ENCODE measurements around the gene TMEM207.

Gene TMEM207

DNA sequence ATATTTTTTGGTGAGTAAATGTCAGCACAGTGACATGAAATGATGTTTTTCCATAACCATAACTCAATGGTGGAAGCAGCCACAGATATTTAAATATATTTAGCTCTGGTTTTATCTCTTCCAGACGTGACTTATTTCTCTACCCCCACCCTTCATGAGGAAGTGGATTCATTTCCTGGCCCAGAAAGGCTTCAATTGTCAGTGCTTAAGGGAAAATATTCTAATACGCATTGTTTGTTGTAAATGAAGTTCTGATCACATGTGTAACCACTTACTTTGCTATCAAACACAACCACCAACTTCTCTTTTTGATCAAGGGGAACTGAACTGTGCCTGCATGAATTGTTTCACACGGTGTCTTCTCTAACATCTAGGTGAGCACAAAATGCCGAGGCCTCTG is 47.7 kb downstream of the TMEM207 start:
- no peaks in the 10 kb centered on the region for H3K27me3 ChIP-seq (ENCODE audit: insufficient read depth, low read length, poor library complexity, severe bottlenecking)
- no peaks in the 10 kb centered on the region for H3K4me1 ChIP-seq (ENCODE audit: insufficient read depth, low read length, poor library complexity, severe bottlenecking)
- no peaks in the 10 kb centered on the region for H3F3A ChIP-seq (ENCODE audit: low read depth)
- no peaks in the 10 kb centered on the region for H3K36me3 ChIP-seq (ENCODE audit: insufficient read depth, low read length)
- no peaks in the 10 kb centered on the region for H4K20me1 ChIP-seq (ENCODE audit: insufficient read depth, low read length, poor library complexity, severe bottlenecking)
- H3K79me2 ChIP-seq (ENCODE audit: insufficient read depth, low read length) = no peaks in the 10 kb centered on the region
- no peak overlapping the region for H3K9ac ChIP-seq (ENCODE audit: low read depth, low read length, poor library complexity, severe bottlenecking)
- TF ChIP-seq CTCF (conservative IDR thresholded peaks at IDR 0.05; ENCODE audit: low read length) = no peak
- TF ChIP-seq EZH2phosphoT487 (IDR thresholded peaks at IDR 0.05; ENCODE audit: borderline replicate concordance) = no peak
- no peaks in the 10 kb centered on the region for H3K9me2 ChIP-seq (replicated peaks; ENCODE audit: low read depth, low read length)
- no peak overlapping the region for H2AFZ ChIP-seq (ENCODE audit: low read length)
- H3K9me3 ChIP-seq (ENCODE audit: insufficient read depth, low read depth, low read length) = no peaks in the 10 kb centered on the region
- no peak overlapping the region for H3K4me3 ChIP-seq (ENCODE audit: low read length, poor library complexity, severe bottlenecking)
- H3K4me2 ChIP-seq (ENCODE audit: low read depth, low read length, poor library complexity, severe bottlenecking) = no peak overlapping the region

DNA sequence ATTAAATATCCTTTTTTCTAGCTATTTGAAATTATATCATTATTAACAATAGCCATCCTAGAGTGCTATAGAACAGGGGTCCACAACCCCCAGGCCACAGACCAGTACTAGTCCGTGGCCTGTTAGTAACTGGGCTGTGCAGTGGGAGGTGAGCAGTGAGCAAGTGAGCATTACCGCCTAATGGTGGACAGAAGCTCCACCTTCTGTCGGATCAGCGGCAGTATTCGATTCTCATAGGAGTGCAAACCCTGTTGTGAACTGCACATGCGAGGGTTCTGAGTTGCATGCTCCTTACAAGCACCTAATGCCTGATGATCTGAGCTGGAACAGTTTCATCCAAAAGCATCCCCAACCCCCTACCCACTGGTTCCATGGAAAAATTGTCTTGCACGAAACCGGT is 50.0 kb downstream of the TMEM207 start:
- H3K36me3 ChIP-seq (ENCODE audit: insufficient read depth, low read length) = no peaks in the 10 kb centered on the region
- H4K20me1 ChIP-seq (ENCODE audit: insufficient read depth, low read length, poor library complexity, severe bottlenecking) = no peaks in the 10 kb centered on the region

DNA sequence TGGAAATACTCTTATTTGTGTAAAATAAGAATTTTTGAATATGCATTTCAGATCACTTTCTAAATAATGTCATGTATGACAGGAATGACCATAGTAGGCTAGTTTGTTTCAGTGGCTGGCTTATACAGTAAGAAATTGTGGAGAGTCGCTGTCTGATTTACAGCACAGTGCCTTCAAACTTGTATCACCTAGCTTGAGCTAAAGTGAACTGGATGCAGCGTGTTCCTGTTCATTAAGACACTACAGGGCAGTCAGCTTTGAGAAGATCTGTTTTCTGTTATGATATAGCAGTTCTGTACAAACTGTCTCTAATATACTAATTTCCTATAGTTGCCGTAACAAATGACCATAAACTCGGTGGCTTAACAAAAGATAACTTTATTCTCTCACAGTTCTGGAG is 51.8 kb downstream of the TMEM207 start:
- TF ChIP-seq EZH2phosphoT487 (IDR thresholded peaks at IDR 0.05; ENCODE audit: borderline replicate concordance) (no peak), CTCF (conservative IDR thresholded peaks at IDR 0.05; ENCODE audit: low read length) (no peak)
- H2AFZ ChIP-seq (ENCODE audit: low read length) = no peak overlapping the region

More for the DNA sequence above, 50.0 kb downstream of the TMEM207 start:
- H3K4me3 ChIP-seq (ENCODE audit: low read length, poor library complexity, severe bottlenecking) = no peak overlapping the region
- no peak overlapping the region for H3K4me2 ChIP-seq (ENCODE audit: low read depth, low read length, poor library complexity, severe bottlenecking)
- H3K4me1 ChIP-seq (ENCODE audit: insufficient read depth, low read length, poor library complexity, severe bottlenecking) = no peaks in the 10 kb centered on the region
- H3K27me3 ChIP-seq (ENCODE audit: insufficient read depth, low read length, poor library complexity, severe bottlenecking) = no peaks in the 10 kb centered on the region
- no peak overlapping the region for H2AFZ ChIP-seq (ENCODE audit: low read length)
- H3F3A ChIP-seq (ENCODE audit: low read depth) = no peaks in the 10 kb centered on the region
- no peak for TF ChIP-seq CTCF (conservative IDR thresholded peaks at IDR 0.05; ENCODE audit: low read length)
- TF ChIP-seq EZH2phosphoT487 (IDR thresholded peaks at IDR 0.05; ENCODE audit: borderline replicate concordance) = no peak
- no peaks in the 10 kb centered on the region for H3K9me3 ChIP-seq (ENCODE audit: insufficient read depth, low read depth, low read length)
- no peaks in the 10 kb centered on the region for H3K79me2 ChIP-seq (ENCODE audit: insufficient read depth, low read length)
- H3K9me2 ChIP-seq (replicated peaks; ENCODE audit: low read depth, low read length) = no peaks in the 10 kb centered on the region
- no peak overlapping the region for H3K9ac ChIP-seq (ENCODE audit: low read depth, low read length, poor library complexity, severe bottlenecking)

More for the DNA sequence above, 51.8 kb downstream of the TMEM207 start:
- Histone ChIP-seq H3K9ac (ENCODE audit: low read depth, low read length, poor library complexity, severe bottlenecking) (no peak overlapping the region), H3K9me3 (ENCODE audit: insufficient read depth, low read depth, low read length) (no peaks in the 10 kb centered on the region), H3K4me2 (ENCODE audit: low read depth, low read length, poor library complexity, severe bottlenecking) (no peak overlapping the region), H3F3A (ENCODE audit: low read depth) (no peaks in the 10 kb centered on the region), H3K27me3 (ENCODE audit: insufficient read depth, low read length, poor library complexity, severe bottlenecking) (no peaks in the 10 kb centered on the region), H3K9me2 (replicated peaks; ENCODE audit: low read depth, low read length) (no peaks in the 10 kb centered on the region), H4K20me1 (ENCODE audit: insufficient read depth, low read length, poor library complexity, severe bottlenecking) (no peaks in the 10 kb centered on the region), H3K4me1 (ENCODE audit: insufficient read depth, low read length, poor library complexity, severe bottlenecking) (no peaks in the 10 kb centered on the region), H3K36me3 (ENCODE audit: insufficient read depth, low read length) (no peaks in the 10 kb centered on the region), H3K79me2 (ENCODE audit: insufficient read depth, low read length) (no peaks in the 10 kb centered on the region), H3K4me3 (ENCODE audit: low read length, poor library complexity, severe bottlenecking) (no peak overlapping the region)

Measured in Loucy (cell line).